GM18505 (cell line): ENCODE results near the gene NCMAP.
"Not testable (repeated sequence)": the region's sequence is repeated elsewhere in the genome, so short reads cannot be mapped to it uniquely, and the experiment has no call there.

ENCODE experiments used
- ATAC-seq: cut with Tn5 transposase; IDR thresholded peaks from one replicate; pipeline ENCODE4 v1.9.1; 2021; ENCODE audit not compliant: unreplicated experiment
- POLR2A ChIP-seq: IDR thresholded peaks from 4 replicates; pipeline ENCODE4 v1.6.1; 2011; ENCODE audit warnings: borderline replicate concordance; ENCODE audit not compliant: insufficient read depth, insufficient read length; ENCODE audit errors: extremely low read depth

The NCMAP gene

DNA sequence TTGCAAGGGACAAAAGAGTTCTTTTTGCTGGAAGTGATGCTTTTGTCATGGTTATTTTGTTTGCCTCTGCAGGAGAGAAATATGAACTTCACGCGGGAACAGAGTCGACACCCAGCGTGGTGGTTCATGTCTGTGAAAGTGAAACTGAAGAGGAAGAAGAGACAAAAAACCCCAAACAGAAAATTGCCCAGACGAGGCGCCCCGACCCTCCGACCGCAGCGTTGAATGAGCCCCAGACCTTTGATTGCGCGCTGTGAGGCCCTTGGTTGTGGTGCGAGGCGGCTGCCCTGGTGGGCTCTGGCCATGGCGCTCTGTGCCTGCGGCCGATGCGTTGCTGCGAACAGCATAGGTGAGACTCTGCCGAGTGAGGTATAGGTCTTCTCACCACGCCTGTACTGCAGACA lies 20.9 kb upstream of the NCMAP start:
- no peak for ATAC-seq
- TF ChIP-seq POLR2A = no peak

DNA sequence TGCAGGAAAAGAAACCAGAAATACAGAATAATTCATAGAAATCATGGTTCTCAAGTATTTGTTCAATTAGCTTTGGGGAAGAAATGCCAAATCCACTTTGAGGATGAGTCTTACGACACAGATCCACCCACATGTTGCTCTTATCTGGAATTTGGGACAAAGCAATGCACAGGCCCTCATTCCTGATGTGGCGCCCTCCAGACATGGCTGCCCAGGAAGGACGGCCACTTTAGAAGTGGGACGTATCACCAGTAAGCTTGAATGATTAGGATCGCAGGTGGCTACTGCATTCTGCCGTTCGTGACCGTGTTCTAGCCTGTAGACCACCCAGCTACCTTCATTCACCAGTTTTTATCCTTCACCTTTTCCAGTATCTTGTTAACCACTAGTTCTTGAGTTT lies 20.1 kb upstream of the NCMAP start:
- TF ChIP-seq POLR2A = no peak

DNA sequence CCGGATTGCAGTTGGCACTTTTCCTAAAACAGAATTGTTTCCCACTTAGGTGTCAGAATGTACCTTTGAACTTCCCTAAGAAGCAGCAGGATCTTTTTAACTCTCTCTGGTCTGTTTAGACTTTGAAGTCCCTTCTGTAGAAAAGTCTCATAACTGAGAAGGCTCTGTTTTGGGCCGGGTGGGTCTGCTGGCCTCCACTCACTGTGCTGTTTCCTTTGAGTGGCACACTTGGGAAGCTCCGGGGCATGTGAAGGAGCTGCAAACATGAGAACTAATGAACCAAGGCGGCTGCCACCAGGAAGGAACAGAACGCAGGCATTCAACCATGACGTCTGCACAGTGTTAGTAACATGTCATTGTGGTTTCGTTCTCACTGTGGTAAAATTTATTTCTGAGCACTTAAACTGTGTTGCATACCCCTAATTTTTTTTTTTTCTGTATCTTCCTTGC lies 19.5 kb upstream of the NCMAP start:
- TF ChIP-seq POLR2A = no peak
- ATAC-seq = no peak

More for the DNA sequence above, 20.1 kb upstream of the NCMAP start:
- no peak for ATAC-seq

DNA sequence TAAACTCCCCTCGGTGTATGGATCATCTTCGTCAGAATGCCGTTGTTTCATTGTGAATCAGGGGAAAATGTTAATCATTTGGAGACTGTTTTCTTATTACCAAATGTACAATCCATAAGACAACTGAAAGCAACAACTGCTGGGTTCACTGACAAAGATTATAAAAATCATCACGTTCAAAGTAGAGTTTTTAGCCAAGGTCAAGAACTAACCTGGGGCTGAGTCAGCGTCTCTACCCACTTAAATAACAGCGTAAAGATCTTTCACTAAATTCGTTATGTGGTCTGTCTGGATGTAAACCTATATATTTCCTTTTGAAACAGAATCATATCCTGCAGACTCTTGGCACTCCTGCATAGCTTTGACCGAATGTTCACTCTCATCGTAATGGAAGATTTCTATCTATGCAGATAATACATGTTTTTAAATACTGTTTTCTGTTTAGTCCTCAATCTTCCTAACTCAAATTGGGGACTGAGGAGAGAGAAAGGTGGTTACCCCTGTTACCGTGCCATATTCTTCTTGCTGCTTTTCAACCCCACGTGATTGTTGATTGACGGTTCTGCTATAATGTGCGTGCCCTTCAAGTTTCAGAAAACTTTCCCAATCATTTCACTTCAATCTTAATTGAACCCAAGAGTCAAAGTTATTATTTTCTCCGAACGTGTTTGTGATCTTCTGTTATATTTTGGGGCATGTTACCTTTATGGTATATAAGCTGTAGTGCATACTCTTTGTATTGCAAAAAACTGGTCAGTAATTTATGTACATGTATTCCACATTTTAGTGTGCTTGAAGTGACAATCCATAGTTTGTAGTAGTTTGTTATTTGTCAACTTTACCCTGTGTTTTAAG lies 15.6 kb upstream of the NCMAP start:
- ATAC-seq = no peak
- TF ChIP-seq POLR2A = no peak

DNA sequence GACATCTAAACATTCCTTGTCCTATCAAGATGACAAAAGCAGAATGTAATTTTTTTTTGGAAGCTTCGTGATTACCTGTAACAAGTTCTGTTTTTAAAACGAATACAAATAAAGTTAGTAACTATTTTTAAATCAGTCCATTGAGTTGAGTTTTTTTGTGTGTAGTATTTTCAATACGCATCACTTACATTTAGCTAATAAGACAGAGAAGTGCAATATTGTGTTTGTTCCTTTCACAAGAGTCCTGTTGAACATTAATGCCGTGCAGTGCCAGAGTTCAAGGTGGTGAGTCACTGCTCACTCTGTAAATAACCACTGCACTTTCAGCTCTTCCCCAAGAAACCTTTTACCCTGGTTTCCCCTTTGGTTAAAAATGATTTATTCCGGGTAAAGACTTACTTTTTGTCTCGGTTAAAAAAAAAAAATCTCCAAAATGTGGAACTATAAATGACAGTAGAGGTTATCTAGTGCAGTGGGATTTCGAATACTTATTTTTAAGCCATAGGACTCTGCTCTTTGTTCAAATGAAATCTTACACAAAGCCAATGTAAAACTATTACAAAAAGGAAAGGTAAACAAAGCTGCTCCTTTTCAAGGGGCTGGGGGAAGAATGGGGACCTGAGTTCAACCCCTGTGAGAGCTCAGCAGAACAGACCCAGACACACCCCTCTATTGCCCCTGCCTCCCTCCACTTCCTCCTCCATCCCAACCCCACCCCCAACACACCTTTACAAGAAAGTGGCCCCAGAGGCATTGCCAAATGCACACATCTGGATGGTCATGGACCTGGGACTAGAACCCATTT lies 14.8 kb upstream of the NCMAP start:
- no peak for ATAC-seq
- no peak for TF ChIP-seq POLR2A

DNA sequence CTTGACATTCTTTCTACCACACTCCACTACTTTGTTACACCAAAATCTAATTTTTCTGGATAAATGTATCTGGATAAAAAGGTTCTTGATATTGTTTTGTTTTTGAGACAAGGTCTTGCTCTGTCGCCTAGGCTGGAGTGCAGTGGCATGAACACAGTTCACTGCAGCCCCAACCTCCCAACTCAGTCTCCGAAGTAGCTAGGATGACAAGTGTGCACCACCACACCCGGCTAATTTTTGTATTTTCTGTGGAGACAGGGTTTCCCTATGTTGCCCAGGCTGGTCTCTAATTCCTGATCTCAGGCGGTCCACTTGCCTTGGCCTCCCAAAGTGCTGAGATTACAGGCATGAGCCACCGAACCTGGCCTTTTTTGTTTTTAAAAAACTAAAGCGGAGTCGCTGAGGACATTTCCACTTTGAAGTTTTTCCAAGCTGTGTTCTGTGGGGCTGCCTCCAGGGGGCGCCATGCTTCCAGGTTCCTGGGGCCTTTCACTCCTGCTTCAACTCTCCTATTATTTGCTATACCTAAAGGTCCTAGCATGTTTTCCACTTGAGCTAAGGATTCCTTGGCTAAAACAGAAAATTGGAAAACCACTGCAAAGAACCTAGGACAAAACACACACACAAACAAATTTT lies 14.1 kb upstream of the NCMAP start:
- ATAC-seq = no peak
- no peak for TF ChIP-seq POLR2A

DNA sequence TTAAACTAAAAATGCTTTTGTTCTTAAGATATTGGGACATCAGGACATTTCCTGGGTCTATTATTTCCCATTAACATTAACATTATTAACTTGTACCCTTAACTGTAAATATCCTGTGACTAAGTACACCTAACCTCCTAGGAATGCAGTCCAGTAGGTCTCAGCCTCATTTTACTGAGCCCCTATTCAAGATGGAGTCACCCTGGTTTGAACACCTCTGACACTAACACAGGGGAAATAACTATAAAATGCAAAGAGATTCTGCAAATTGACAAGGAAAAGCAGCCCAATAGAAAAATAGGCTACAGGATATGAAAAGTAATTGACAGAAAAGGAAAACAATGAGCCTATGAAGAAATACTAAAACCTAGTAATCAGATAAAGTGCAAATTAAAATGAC lies 11.6 kb upstream of the NCMAP start:
- no peak for ATAC-seq
- TF ChIP-seq POLR2A = no peak

DNA sequence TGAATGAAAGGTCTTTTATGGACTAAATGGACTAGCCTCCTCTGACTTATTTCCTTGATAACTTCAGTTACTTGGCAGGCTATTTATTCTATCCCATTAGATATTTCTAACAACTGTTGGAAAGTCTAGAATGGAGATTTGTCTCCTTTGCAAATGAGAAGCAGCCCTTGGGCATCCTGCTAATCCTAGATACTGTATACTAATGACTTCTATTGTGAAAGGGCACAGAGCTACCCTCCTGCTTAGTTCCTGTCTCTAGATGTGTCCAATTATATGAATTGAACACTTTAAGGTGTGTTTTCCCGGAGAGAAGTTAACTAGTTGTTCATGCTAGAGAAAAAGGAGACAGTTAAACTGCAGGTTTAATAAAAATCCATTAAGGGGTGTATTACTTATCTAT lies 10.2 kb upstream of the NCMAP start:
- ATAC-seq = no peak
- TF ChIP-seq POLR2A = no peak

DNA sequence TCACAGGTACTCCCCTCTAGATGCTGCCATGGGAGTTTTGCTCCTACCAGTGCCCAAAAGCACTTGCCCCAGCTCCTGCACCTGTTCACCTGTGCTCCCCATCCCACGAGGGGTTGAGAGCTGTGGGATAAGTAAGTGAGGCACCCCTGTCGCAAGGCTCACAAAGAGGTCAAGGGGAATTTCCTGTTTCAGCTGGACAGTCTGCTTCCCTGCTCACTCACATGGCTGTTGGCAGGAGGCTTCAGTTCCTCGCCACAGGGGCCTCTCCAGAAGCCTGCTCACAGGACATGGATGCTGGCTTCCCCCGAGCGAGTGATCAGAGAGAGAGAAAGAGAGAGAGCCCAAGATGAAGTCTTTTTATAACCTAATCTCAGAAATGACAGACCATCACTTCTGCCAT lies 8.7 kb upstream of the NCMAP start:
- no peak for ATAC-seq
- no peak for TF ChIP-seq POLR2A

DNA sequence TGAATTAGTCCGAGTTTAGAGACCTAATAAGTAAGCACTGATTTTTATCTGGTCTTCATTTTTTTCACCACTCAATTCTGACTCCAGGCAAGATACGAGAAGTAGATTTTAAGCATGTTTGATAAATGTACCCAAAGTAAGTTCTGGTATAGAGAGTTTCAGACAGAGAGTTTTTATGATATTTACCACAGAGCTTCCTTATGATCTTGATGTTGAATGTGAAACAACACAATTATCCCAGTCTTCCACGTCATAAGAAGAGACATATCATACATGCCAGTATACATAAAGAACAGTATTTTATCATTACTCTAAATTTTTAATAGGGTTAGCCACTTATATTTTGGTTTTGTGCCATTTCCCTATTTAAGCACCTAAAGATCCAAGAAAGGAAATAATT lies 7.8 kb upstream of the NCMAP start:
- ATAC-seq = no peak
- TF ChIP-seq POLR2A = no peak

DNA sequence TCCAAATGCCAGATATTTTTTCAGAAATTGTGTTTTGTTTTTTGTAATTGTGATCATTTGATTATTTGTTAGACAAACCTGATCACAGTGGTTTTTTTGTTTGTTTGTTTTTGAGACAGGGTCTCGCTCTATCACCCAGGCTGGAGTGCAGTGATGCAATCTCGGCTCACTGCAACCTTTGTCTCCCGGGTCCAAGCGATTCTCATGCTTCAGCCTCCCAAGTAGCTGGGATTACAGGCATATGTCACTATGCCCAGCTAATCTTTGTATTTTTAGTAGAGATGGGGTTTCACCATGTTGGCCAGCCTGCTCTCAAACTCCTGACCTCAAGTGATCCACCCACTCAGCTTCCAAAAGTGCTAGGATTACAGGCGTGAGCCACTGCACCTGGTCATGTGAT lies 6.7 kb upstream of the NCMAP start:
- not testable (repeated sequence) for ATAC-seq

DNA sequence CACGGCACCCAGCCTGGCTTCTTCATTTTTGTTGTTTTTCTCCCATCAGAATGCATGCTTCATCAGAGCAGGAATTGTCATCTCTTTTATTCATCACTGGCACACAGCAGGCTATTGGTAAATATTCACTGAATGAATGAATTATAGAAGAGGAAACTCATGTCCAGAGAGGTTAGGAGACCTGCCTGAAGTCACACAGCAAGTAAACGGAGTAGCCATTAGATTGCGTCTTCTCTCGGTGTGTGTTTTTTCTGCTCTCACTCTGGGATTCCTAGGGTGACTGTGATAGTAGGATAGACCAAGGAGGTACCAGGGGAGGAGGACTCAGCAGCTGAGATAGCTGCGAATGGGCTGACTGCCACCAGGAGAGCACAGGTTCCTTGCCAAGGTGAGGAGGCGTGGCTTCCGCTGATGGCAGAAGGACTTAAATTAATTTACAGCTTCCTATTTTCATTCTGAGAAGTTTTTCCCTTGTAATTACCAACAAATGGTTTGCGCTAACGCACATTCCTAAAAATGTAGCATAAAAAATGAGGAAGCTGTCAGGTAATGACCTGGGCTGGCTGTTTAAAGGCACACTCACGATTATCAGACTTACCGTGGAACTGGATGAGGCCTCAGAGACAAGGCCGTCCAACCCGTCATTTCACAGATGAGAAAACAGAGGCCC lies 4.5 kb upstream of the NCMAP start:
- no peak for ATAC-seq
- TF ChIP-seq POLR2A = no peak

DNA sequence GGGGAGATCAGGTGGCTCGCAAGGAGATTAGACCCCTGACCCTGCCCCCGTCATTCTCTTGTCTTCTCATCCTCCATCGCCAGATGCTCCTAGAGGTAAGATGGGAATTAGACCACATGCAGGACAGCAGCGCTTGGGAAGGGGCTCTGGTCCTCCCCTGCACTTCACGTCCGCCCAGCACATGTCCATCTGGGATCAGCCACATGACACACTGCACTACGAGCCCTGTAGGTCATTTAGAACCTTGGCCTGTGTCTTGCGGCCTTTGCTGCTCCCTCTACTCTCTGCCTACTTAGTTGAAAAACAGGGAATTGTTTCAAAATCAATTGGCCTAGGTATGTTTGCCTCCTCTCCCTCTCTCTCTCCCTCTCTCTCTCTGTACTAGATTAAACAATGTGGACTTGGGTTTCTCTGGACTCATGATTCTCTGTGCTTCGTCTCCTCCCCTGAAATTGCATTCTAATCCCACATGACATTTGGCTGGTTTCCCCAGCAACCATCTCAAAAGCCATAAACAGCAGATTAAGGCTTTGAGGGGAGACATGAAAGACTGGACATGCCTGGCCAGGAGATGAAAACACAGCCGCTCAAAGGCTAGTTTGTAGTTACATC lies 3.8 kb upstream of the NCMAP start:
- no peak for ATAC-seq
- TF ChIP-seq POLR2A = no peak

DNA sequence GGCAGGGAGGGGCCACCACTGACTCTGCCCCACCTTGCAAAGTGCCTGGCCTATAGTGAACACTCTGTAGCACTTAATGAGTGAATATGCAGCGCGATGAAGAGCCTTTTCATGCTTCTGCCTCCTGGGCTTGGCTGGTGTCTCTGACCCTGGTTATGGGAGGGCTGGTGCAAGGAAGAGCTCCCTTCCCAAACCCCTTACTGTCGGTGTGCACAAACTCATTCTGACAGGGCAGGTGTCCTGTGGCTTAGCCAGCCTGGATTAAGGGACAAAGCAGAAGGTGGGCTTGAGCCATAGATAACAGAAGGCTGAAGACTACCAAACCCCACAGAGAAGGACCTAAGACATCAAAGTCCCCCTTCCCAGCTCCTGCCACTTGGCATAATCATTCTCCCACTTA lies 2.0 kb upstream of the NCMAP start:
- no peak for TF ChIP-seq POLR2A
- ATAC-seq = no peak

DNA sequence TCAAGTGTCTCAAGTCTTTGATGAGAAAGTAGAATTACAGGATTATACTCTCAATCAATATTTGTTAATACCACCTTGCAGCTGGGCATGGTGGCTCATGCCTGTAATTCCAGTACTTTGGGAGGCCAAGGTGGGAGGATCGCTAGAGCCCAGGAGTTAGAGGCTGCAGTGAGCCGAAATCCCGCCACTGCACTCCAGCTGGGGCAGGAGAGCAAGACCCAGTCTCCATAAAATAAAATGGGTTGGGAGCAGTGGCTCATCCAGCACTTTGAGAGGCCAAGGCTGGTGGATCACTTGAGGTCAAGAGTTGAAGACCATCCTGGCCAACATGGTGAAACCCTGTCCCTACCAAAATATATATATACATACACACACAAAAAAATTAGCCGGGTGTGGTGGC lies 1.2 kb upstream of the NCMAP start:
- ATAC-seq = no peak
- no peak for TF ChIP-seq POLR2A
